ENCODE data around the gene SMAD7. TPM values are rescaled to one million over a fixed set of nuclear protein-coding genes. Genes with fewer than 3 reads are reported as not detected.

SMAD7 gene
- total RNA-seq, 2 experiments from 2014 or later, result 244 to 254 TPM

DNA sequence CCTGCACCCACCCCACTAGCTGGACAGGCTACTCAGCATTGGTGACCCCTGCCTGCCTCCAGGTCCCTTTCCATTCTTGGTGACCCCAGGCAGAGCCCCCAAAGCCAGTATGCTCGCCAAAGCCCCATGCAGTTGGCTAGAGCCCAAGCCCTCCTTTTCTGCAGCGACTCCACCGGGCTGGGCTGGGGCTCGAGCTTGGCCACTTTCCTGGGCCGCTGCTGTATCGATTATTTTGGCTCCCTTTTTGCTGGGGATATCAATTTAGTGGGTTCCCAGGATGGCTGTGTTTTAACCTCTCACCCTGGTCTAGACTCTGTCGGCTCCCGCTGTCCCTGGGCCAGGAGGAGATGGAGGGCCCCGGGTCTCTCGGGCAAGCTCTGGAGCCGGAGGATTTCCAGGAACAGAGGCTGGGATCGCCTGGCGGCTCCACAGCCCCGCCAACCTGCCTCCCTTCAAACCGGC is 76.0 kb downstream of the SMAD7 start:
- ChIA-PET POLR2A (no interaction called here), CTCF (interaction anchor here (0.9 kb wide), 1 partner anchor 98 kb away, joined by 3 read pairs; no protein-coding TSS in a partner anchor)
- Mint-ChIP-seq H3K9me3 (no peaks in the 10 kb centered on the region), H3K4me3 (no peak overlapping the region), H3K27ac (no peak overlapping the region), H3K27me3 (no peaks in the 10 kb centered on the region), H3K4me1 (ENCODE audit: low read depth) (no peaks in the 10 kb centered on the region), H3K36me3 (ENCODE audit: low read depth) (no peaks in the 10 kb centered on the region)
- H3K36me3 ChIP-seq (ENCODE audit: insufficient read depth, low read length), result no peaks in the 10 kb centered on the region
- H3K27ac ChIP-seq (ENCODE audit: low read depth in 1 of 2, low read length in 2 of 2), result no peak overlapping the region
- no peaks in the 10 kb centered on the region for H3K9me3 ChIP-seq (ENCODE audit: control insufficient read depth in 1 of 2, insufficient read depth in 1 of 2, low read length in 2 of 2)
- no peak for DNase-seq
- TF ChIP-seq, protein P1, sequence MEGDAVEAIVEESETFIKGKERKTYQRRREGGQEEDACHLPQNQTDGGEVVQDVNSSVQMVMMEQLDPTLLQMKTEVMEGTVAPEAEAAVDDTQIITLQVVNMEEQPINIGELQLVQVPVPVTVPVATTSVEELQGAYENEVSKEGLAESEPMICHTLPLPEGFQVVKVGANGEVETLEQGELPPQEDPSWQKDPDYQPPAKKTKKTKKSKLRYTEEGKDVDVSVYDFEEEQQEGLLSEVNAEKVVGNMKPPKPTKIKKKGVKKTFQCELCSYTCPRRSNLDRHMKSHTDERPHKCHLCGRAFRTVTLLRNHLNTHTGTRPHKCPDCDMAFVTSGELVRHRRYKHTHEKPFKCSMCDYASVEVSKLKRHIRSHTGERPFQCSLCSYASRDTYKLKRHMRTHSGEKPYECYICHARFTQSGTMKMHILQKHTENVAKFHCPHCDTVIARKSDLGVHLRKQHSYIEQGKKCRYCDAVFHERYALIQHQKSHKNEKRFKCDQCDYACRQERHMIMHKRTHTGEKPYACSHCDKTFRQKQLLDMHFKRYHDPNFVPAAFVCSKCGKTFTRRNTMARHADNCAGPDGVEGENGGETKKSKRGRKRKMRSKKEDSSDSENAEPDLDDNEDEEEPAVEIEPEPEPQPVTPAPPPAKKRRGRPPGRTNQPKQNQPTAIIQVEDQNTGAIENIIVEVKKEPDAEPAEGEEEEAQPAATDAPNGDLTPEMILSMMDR (IDR thresholded peaks at IDR 0.05), result no peak
- H3K4me1 ChIP-seq (ENCODE audit: insufficient read depth, low read length), result peaks cover 5% of the 10 kb centered on the region
- no peak overlapping the region for H3K4me3 ChIP-seq (ENCODE audit: low read length)
- no peaks in the 10 kb centered on the region for H3K27me3 ChIP-seq (ENCODE audit: control insufficient read depth in 1 of 2, insufficient read depth in 2 of 2, low read length in 2 of 2)
- no peak for ATAC-seq (ENCODE audit: poor library complexity)
- intact Hi-C loops (cut with DNase I, micrococcal nuclease), result no loop called here

DNA sequence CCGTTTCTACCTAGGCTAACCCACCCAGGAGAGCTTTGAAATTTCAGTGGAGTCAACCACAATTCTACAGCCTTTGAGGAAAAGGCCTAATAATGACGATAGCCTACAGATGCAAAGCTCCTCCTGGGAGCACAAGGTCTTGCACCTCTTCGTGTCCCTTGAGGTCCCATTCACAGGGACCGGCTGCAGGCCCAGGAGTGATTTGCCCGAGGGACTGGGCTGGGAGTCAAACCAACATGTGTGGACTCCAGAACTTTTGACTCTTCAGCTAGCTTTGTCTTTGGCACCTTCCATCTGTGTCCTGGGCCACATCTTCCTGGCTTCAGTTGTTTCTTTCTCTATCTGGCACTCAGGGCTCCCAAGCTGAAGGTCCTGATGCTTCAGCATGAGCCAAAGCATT is 76.5 kb downstream of the SMAD7 start:
- H3K27me3 Mint-ChIP-seq, result no peaks in the 10 kb centered on the region
- H3K4me3 Mint-ChIP-seq, result no peak overlapping the region
- no peak overlapping the region for H3K27ac Mint-ChIP-seq
- Histone ChIP-seq H3K27ac (ENCODE audit: low read depth in 1 of 2, low read length in 2 of 2) (no peak overlapping the region), H3K27me3 (ENCODE audit: control insufficient read depth in 1 of 2, insufficient read depth in 2 of 2, low read length in 2 of 2) (no peaks in the 10 kb centered on the region), H3K36me3 (ENCODE audit: insufficient read depth, low read length) (no peaks in the 10 kb centered on the region), H3K4me3 (ENCODE audit: low read length) (no peak overlapping the region), H3K9me3 (ENCODE audit: control insufficient read depth in 1 of 2, insufficient read depth in 1 of 2, low read length in 2 of 2) (no peaks in the 10 kb centered on the region), H3K4me1 (ENCODE audit: insufficient read depth, low read length) (peaks cover 10% of the 10 kb centered on the region)
- H3K36me3 Mint-ChIP-seq (ENCODE audit: low read depth), result no peaks in the 10 kb centered on the region
- POLR2A ChIA-PET, result no interaction called here
- TF ChIP-seq, protein P1 (IDR thresholded peaks at IDR 0.05), result no peak
- H3K4me1 Mint-ChIP-seq (ENCODE audit: low read depth), result peaks cover 2% of the 10 kb centered on the region
- intact Hi-C loops (cut with DNase I, micrococcal nuclease), result no loop called here
- H3K9me3 Mint-ChIP-seq, result no peaks in the 10 kb centered on the region
- CTCF ChIA-PET, result no interaction called here
- ATAC-seq (ENCODE audit: poor library complexity) (no peak), DNase-seq (no peak)

DNA sequence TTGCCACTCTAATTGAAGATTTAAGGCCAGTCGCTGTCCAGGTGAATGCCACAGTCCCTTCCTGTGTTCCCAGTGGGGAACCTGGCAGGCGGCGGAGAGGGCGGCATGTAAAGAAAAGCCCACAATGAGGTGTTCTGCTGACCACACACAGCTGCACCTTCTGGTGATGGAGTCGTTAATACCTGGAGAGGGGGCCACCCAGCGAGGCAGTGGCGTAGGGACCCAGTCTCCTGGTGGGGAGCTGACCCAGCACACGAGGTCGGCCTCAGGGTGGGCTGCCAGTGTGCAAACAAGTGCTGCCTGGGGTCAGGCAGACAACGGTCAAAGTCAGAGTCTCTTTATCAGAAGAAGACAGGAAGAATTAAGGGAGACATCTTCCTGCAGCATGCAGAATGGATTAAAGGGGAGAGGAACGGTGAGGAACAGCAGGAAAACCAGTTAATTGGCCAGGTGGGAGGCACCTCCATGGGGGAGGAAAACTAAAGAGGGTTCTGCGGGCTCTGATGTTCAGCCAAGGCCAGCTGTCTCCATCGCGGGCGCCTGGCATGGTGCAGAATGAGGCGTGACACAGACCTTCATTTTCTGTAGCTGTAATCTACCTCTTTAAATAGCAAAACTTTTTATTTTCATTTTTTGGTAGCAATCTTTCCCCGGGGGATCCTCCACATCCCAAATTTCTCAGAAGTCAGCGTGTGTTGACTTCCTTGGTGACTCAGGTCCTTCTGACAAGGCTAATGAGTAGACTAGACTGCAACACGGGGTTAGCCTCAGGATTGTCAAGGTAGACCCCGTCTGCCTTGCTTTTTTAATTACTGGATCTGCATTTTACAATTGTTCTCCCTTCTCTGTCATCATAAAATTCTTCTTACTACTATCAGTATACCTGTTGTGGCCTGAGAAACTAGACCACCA is 78.3 kb downstream of the SMAD7 start:
- CTCF ChIA-PET, result no interaction called here
- Mint-ChIP-seq H3K4me3 (no peak overlapping the region), H3K27me3 (no peaks in the 10 kb centered on the region), H3K27ac (no peak overlapping the region), H3K4me1 (ENCODE audit: low read depth) (peaks cover 16% of the 10 kb centered on the region), H3K36me3 (ENCODE audit: low read depth) (no peaks in the 10 kb centered on the region), H3K9me3 (no peaks in the 10 kb centered on the region)
- Histone ChIP-seq H3K27ac (ENCODE audit: low read depth in 1 of 2, low read length in 2 of 2) (no peak overlapping the region), H3K4me1 (ENCODE audit: insufficient read depth, low read length) (peaks cover 27% of the 10 kb centered on the region), H3K36me3 (ENCODE audit: insufficient read depth, low read length) (no peaks in the 10 kb centered on the region), H3K4me3 (ENCODE audit: low read length) (no peak overlapping the region), H3K9me3 (ENCODE audit: control insufficient read depth in 1 of 2, insufficient read depth in 1 of 2, low read length in 2 of 2) (no peaks in the 10 kb centered on the region), H3K27me3 (ENCODE audit: control insufficient read depth in 1 of 2, insufficient read depth in 2 of 2, low read length in 2 of 2) (no peaks in the 10 kb centered on the region)
- TF ChIP-seq, protein P1 (IDR thresholded peaks at IDR 0.05), result no peak
- POLR2A ChIA-PET, result no interaction called here
- ATAC-seq (ENCODE audit: poor library complexity) (no peak), DNase-seq (no peak)
- intact Hi-C loops (cut with DNase I, micrococcal nuclease), result no loop called here
